Measurements from ENCODE around the gene FAM168A.

DNA sequence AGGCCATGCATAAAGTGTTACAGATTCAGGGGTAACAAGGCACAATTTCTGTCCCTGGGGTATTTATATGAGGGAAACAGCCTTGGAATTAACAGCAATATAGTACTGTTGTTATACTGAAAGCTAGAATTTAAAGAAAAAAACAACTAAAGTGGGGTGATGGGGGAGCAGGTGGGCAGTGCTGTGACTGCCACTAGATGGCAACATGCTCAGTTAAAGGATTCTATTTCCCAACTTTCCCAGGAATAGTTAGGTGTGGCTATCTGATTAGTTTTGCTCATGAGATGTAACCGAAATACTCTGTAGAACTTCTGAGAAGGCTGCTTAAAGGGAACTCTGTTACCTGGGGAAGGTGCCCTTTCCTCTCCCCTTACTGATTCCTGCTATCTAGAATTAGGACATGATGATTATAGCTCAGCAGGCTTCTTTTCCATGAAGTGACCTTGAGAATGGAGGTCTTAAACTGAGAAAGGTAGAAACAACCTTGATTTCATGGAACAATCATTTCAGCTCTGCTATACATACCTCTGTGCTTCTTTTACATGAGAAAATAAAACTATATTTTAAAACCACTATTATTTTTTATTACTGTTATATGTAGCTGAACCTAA lies 119.1 kb downstream of the FAM168A start:
- TF ChIP-seq, protein P1, sequence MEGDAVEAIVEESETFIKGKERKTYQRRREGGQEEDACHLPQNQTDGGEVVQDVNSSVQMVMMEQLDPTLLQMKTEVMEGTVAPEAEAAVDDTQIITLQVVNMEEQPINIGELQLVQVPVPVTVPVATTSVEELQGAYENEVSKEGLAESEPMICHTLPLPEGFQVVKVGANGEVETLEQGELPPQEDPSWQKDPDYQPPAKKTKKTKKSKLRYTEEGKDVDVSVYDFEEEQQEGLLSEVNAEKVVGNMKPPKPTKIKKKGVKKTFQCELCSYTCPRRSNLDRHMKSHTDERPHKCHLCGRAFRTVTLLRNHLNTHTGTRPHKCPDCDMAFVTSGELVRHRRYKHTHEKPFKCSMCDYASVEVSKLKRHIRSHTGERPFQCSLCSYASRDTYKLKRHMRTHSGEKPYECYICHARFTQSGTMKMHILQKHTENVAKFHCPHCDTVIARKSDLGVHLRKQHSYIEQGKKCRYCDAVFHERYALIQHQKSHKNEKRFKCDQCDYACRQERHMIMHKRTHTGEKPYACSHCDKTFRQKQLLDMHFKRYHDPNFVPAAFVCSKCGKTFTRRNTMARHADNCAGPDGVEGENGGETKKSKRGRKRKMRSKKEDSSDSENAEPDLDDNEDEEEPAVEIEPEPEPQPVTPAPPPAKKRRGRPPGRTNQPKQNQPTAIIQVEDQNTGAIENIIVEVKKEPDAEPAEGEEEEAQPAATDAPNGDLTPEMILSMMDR (IDR thresholded peaks at IDR 0.05; ENCODE audit: low read depth, low read length, poor library complexity, severe bottlenecking): peak; percentile 91
- TF ChIP-seq EZH2phosphoT487 (IDR thresholded peaks at IDR 0.05; ENCODE audit: borderline replicate concordance, low read length): no peak

Measured in DOHH2 (cell line).